Activated CD8-positive, alpha-beta memory T cell treated with anti-CD3 and anti-CD28 coated beads for 48 hours (primary cell): Measurements from ENCODE around the gene SUGCT.

Source experiments
- DNase-seq, 3 experiments: peaks; one replicate each; pipeline ENCODE4 v3.0.0-alpha.2; 2020; ENCODE audit warnings: low read depth in 2 of 3, low spot score in 2 of 3

SUGCT gene

DNA sequence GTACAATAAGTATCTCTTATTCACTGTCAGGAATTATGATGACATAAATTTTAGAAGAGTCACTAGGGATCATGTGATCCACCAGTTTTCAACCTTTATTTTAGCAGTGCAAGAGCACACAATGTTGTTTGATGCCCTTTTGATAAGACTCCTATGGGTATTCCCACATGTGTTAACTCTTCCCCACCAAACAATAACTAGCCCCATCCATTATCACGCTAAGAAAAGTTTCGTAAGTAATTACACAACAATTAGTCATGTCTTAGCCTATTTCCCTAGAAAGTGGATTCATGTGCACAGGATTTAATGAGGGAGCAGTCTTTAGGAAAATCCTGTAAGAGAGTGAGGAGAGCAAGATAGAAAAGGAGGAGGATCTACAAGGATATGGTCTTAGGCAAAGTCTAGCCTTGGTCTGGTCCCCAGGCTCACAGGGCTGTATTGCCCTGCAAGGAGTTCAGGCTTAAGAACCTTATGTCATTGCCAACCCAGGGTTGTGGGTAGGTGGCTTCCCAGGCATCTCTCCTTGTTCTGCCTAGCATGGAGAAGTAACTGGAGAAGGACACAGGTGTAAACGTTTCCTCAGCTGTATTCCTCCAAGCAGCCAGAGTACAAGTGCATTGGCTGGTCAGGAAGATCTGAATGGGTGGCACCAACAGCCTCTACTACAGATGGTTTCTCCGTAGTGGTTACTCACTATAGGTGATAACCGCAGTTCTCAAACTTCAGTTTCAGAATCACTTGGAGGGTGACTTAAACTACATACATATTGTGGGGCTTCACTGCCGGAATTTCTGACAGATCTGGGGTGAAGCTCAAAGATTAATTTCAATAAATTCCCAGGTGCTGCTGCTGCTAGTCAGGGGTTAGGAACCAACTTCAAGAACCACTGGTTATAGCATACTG is 574.5 kb downstream of the SUGCT start:
- DNase-seq = no peak

- DNase-seq = no peak
Measured at GRCh38 chr7:40711706-40712105, 576.9 kb downstream of the SUGCT start.

DNA sequence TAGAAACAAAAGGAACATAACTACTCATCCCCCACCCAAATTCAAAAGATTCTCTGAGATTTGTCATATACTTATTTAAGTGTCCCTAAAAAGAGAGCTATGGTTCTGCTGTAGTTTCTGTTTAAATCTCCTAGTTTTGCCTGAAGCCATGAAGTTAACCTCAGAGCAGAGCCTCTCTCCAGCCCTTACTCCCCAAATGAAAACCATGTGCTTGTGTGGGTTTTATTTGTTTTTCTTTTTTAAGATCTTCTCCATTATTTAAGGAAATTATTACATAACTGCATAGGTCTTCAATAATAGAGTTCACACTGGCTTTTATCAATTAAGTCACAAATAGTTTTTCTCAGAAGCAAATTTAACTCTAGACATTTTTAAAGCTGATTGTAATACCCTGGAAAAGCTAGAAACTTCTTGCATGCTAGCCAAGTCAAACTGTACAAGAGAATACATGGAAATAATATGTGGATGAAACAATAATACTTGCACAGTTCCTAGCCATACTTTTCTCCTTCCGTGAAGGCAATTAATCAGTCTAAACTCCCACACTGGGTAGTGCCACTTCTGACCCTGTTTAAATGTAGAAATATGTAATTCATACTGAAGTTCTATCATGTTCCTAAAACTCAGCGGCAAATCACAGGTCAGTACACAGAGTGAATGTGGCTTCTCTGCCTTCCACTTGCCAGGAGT is 579.7 kb downstream of the SUGCT start:
- no peak for DNase-seq

GRCh38 chr7:40715053-40715430 is 580.2 kb downstream of the SUGCT start:
- DNase-seq = no peak

GRCh38 chr7:40716052-40716451 is 581.2 kb downstream of the SUGCT start:
- no peak for DNase-seq

DNA sequence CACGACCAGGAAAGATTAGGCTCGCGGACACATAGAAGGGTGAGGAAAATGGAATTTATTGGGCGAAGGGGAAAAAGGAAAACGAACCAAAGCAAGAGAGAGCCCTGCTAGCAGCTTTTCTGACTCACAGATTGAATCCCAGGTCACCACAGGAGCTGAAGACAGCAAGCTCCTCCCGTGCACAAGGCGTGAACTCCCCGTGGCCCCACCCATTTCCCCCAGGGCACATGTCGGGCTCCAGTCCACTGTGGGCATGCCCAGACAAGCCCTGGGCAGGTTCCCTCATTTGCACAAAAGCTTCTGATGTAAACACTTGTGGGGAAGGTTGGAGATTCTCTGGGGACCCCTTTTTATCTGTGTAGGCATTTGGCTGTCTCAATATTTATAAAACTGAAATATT is 582.4 kb downstream of the SUGCT start:
- DNase-seq = no peak

GRCh38 chr7:40720416-40720815 is 585.6 kb downstream of the SUGCT start:
- no peak for DNase-seq

DNA sequence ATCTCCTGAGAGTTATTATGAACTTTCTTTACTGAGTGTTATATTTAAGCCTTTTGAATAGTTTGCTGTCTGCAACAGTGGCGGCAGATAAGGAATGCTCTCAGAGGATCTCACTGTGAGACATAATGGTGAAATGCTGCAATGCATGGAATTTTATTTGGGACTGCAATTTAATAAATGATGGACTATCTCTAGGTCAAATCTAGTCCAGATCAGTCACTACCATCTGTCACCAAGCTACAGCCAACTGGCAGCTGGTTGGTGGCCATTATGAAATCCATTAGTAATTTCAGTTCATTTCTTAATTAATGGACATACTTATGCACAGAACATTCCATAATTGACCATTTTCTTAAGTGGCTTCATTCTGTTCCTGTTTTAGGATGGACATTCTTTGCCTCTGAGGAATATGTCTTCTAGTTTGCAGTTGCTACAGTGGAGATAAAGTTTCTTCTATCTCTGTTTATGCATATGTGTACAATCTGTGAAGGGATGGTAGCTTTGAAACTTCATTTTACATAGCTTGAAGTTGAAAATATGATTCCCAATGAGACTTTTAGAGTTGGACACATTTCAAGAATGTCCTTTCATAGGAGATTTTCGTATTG is 586.6 kb downstream of the SUGCT start:
- DNase-seq = no peak

DNA sequence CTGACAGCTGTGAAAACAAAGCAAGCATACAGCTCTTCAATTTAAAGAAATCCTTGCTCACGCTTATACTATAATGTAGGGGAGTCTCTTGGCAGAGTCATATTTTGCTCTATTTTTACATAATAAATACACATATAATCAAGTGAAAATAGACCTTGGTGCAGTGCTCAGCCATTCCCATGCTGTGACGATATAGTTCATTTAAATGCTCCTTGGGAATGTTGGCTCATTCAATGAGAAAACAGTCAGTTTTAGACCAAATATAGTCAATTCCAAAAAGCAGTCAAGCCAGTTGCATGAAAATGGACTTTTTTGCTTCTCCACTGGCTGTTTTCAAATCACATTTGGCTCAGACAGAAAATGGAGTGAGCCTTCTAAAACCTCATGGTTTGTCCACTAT is 587.4 kb downstream of the SUGCT start:
- no peak for DNase-seq

DNA sequence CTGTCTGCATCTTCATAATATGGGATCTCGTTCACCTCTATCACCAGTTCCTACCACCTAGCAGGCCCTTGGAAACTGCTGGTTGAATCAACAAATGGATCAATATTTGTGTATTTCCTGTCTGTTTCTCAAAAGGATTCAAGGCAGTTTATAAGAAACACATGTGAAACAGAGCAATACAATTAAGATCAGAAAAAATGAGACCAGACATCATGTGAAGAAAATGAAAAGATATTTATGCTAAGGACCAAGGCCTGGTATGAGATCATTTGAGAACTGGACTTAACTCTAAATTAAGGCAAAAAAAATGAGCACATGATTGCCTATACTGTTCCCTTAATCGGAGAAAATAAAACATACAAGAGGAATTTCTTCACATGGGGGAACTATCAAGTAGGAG is 589.0 kb downstream of the SUGCT start:
- no peak for DNase-seq

GRCh38 chr7:40726559-40726958 is 591.8 kb downstream of the SUGCT start:
- no peak for DNase-seq

GRCh38 chr7:40733114-40733513 is 598.3 kb downstream of the SUGCT start:
- DNase-seq = no peak

- no peak for DNase-seq
Measured at GRCh38 chr7:40733578-40733977, 598.8 kb downstream of the SUGCT start.

DNA sequence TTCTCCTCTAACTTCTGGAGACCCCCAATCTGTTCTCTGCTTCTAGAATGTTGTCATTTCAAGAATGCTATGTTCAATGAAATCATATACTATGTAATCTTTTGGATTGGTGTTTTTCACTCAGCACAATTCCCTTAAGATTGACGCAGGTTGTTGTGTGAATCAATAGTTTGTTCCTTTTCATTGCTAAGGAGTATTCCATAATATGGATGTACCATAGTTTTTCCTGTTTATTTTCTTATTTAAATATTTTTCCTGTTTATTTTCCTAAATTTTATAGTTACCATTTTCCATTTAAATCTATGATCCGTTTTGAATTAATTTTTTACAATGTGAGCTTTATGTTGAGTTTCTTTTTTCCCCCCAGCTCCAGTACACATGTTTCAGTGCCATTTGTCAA is 604.5 kb downstream of the SUGCT start:
- no peak for DNase-seq

GRCh38 chr7:40742270-40742669 is 607.5 kb downstream of the SUGCT start:
- DNase-seq = no peak

DNA sequence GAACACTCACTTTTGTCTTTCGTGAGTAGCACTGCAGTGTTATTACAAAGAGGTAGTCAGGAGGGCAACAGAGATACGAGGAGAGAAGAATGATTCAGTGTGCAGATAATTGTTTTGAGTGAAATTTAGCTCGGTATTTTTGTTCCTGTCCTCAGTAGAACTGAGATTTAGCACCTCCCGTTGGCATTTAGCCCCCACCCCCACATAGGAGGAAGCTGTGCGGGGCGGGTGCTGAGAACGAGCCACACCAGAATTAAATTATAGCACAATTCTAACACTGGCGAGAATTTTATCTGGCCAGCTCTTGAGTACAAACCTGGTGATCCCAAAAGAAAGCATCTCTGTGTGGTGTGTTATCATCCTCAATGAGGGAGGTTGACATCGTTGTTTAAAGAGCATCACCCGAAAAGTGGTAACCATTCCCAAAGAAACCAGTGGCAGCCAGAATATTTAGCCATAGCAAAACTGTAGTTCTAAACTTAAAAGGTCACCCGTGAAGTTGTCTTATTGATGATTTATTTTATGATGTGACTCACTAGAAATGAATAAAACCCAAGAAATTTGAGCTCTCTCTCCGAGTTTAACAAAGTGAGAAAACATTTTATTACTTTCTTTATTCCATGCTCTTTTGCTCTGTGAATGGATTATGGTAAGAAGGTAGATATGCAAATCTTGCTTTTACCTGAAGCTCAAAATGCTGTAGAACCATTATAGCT is 612.2 kb downstream of the SUGCT start:
- DNase-seq = no peak

DNA sequence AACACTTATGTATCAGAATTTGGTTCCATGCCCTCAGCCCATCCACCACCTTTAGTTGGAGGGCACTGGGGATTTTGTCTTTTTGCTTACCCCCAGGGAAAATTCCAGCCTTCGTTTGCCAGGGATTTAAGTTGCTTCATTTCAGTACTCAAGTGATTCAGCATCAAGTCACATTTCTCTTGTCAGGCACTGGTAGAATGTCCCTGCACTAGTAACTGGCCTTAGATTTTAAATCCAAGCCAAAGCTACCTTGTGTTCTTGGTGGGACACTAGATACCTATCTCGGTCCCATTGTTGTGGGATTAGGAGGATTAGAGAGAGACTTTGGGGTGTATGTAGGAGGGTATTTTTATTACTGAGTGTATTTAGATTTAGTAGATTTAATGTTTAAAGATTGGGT is 613.1 kb downstream of the SUGCT start:
- no peak for DNase-seq

DNA sequence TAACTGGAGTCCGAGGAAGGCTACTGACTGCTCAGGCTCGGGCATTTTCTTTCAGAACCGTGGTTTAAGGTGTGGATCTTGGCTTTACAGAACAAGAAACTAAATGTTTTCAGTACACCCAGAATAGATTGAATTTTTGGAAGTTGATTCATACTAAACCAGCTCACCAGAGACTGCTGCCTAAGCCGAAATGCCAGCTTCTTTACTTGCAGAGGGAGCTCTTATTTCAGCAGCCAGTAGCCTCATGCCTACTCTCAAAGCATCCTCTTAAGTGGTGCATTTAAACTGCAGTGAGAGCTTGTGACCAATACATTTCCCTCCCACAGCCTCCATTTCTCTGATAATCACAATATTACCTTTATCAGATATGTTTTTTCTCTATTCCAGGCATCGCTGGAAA is 615.1 kb downstream of the SUGCT start:
- no peak for DNase-seq

DNA sequence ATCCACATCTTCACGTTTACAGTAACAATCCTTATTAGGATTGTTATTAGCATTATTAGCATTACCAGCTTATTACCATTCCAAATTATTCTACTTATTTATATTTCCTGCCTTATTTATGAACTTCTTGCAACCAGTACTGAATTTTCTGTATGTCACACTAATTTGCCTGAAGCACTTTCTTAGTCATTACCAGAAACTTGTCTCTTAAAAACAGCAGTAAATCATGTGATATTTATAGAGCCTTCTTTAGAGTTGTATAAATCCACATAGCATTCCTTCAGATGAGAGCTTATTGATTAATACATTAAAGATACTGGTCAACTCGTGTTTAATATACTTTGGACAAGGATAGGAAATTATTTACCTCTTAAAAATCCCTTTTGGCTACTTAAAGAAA is 618.6 kb downstream of the SUGCT start:
- no peak for DNase-seq

DNA sequence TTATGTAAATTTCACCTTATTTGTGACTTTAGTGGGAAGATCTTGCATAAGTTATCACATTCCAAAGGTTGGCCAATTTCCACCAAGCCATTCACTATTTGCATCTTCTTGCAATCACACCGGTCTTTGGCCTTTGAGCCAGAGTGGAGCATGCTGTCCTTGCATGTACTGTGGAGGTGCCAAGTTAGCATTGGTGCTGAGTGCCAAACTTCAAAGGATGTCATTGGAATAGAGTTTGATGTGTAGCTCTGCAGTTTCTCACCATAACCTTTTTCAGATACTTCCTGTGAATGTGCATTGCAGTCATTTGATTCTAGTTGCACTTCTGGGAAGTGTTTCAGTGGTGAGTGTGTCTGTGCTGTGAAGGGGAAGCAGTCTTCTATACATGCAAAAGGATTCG is 620.6 kb downstream of the SUGCT start:
- DNase-seq = no peak

DNA sequence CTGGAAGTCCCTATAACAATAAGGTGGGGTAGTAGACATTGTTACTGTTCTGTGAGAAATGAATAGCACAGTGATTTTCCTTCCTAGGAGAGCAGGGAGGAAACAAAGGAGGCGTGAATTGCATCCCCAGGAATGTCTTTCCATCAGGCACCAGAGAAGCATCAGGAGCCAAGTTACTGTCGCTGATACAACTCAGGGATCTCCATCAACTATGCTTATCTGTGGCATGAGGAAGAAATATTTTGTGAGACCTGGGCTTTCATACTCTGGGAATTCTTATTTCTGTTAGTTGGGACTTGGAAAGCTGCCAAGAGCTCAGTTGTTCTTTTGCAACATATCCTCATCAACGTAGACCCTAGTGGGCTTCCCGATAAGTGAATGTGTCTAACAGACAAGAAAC is 622.3 kb downstream of the SUGCT start:
- no peak for DNase-seq

DNA sequence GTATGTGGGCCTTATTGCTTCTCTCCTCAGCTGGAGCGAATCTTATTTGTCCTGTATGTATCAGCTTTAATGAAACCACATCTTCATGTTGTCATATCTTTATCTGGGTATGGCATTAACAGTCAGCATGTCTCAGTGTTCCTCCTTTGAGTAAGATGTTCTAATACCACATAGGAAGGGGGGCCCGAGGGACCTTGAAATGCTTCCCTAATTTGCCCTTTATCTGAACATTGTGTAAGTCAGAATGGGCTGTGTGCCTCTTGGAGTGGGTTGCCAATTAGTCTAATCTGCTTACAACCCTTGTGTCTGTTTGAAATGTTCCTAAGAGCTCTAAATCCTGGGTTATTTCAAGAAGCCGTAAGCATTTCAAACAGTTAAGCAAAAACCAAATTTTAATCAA is 623.8 kb downstream of the SUGCT start:
- DNase-seq = no peak
